ENCODE results near the gene PARP8. TPM values are rescaled to one million over a fixed set of nuclear protein-coding genes. Genes with fewer than 3 reads are reported as not detected.
A peak's percentile ranks its signal among the peaks of the same experiment; 100 is the strongest.

The PARP8 gene
- total RNA-seq, 4 donors from 2014 or later: 12.0 to 34.7 (median 25.3) TPM

- Histone ChIP-seq H3K27me3 (no peaks in the 10 kb centered on the region), H3K4me1 (no peaks in the 10 kb centered on the region), H3K9me3 (no peaks in the 10 kb centered on the region), H3K4me3 (no peak overlapping the region), H3K36me3 (peaks cover 0 to 21% (median 0%) of the 10 kb centered on the region in 3 donors), H3K27ac (no peak overlapping the region)
- DNase-seq: no peak
- no peak for TF ChIP-seq POLR2A (IDR thresholded peaks at IDR 0.05)
- TF ChIP-seq, protein P1, sequence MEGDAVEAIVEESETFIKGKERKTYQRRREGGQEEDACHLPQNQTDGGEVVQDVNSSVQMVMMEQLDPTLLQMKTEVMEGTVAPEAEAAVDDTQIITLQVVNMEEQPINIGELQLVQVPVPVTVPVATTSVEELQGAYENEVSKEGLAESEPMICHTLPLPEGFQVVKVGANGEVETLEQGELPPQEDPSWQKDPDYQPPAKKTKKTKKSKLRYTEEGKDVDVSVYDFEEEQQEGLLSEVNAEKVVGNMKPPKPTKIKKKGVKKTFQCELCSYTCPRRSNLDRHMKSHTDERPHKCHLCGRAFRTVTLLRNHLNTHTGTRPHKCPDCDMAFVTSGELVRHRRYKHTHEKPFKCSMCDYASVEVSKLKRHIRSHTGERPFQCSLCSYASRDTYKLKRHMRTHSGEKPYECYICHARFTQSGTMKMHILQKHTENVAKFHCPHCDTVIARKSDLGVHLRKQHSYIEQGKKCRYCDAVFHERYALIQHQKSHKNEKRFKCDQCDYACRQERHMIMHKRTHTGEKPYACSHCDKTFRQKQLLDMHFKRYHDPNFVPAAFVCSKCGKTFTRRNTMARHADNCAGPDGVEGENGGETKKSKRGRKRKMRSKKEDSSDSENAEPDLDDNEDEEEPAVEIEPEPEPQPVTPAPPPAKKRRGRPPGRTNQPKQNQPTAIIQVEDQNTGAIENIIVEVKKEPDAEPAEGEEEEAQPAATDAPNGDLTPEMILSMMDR (IDR thresholded peaks at IDR 0.05): no peak
Observed at GRCh38 chr5:50791813-50792212, 125.4 kb downstream of the PARP8 start.

- H3K4me1 ChIP-seq: no peaks in the 10 kb centered on the region
- TF ChIP-seq, protein P1 (IDR thresholded peaks at IDR 0.05): no peak
- no peak for TF ChIP-seq POLR2A (IDR thresholded peaks at IDR 0.05)
- no peaks in the 10 kb centered on the region for H3K27me3 ChIP-seq
- no peak overlapping the region for H3K27ac ChIP-seq
- H3K36me3 ChIP-seq: peaks cover 0 to 21% (median 0%) of the 10 kb centered on the region in 3 donors
- no peaks in the 10 kb centered on the region for H3K9me3 ChIP-seq
- no peak for DNase-seq
- H3K4me3 ChIP-seq: no peak overlapping the region
Observed at GRCh38 chr5:50792843-50793242, 126.4 kb downstream of the PARP8 start.

- Histone ChIP-seq H3K4me3 (peak overlapping the region in 1 of 4 donors; percentile 14), H3K27ac (peak overlapping the region in 1 of 4 donors; percentile 22), H3K9me3 (no peaks in the 10 kb centered on the region), H3K36me3 (peaks cover 0 to 6% (median 0%) of the 10 kb centered on the region in 3 donors), H3K27me3 (no peaks in the 10 kb centered on the region), H3K4me1 (no peaks in the 10 kb centered on the region)
- peak in 2 of 3 donors; percentile 66 to 82 for DNase-seq
- TF ChIP-seq, protein P1 (IDR thresholded peaks at IDR 0.05): no peak
- TF ChIP-seq POLR2A (IDR thresholded peaks at IDR 0.05): no peak
Observed at GRCh38 chr5:50794812-50795211, 128.4 kb downstream of the PARP8 start.

DNA sequence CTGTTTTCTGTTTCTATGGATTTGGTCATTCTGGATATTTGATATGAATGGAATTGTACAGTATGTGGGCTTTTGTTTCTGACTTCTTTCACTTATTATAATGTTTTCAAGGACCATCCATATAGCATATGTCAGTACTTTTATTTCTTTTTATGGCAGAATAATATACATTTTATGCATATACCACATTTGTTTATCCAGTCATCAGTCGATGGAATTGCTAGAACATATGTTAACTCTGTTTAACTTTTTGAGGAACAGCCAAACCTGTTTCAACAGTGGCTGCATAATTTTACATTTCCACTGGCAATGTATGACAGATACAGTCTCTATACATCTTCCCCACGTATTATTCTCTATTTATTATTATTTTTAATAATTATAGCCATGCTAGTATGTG, 131.6 kb downstream of the PARP8 start:
- no peak for DNase-seq
- TF ChIP-seq, protein P1 (IDR thresholded peaks at IDR 0.05): no peak
- TF ChIP-seq POLR2A (IDR thresholded peaks at IDR 0.05): no peak
- H3K4me3 ChIP-seq: no peak overlapping the region
- H3K36me3 ChIP-seq: no peaks in the 10 kb centered on the region
- no peaks in the 10 kb centered on the region for H3K27me3 ChIP-seq
- H3K9me3 ChIP-seq: no peaks in the 10 kb centered on the region
- H3K4me1 ChIP-seq: no peaks in the 10 kb centered on the region
- H3K27ac ChIP-seq: no peak overlapping the region

GRCh38 chr5:50799596-50799995, 133.2 kb downstream of the PARP8 start:
- Histone ChIP-seq H3K36me3 (no peaks in the 10 kb centered on the region), H3K4me1 (no peaks in the 10 kb centered on the region), H3K27me3 (no peaks in the 10 kb centered on the region), H3K9me3 (no peaks in the 10 kb centered on the region), H3K27ac (no peak overlapping the region), H3K4me3 (no peak overlapping the region)
- no peak for TF ChIP-seq POLR2A (IDR thresholded peaks at IDR 0.05)
- TF ChIP-seq, protein P1 (IDR thresholded peaks at IDR 0.05): no peak
- DNase-seq: no peak

DNA sequence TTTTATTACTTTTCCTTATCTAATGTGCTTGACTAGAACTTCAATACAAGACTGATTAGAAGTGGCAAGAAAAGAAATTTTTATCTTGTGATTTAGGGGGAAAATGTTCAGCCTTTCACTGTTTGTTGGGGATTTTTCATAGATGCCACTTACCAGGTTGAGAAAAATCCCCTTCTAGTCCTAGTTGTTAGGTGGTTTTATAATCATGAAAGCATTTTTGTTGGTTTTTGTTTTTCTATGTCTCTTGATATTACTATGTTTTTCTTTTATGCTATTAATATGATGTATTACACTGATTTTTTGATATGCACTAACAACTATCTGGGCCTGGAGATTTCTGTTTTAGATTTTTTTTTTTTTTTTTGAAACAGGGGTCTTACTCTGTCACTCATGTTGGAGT, 134.0 kb downstream of the PARP8 start:
- Histone ChIP-seq H3K36me3 (no peaks in the 10 kb centered on the region), H3K4me1 (no peaks in the 10 kb centered on the region), H3K4me3 (no peak overlapping the region), H3K9me3 (no peaks in the 10 kb centered on the region), H3K27me3 (no peaks in the 10 kb centered on the region), H3K27ac (no peak overlapping the region)
- TF ChIP-seq POLR2A (IDR thresholded peaks at IDR 0.05): no peak
- TF ChIP-seq, protein P1 (IDR thresholded peaks at IDR 0.05): no peak
- no peak for DNase-seq

Data from Peyer's patch (tissue), 4 donors.